ENCODE results near the gene BORCS8. TPM values are rescaled to one million over a fixed set of nuclear protein-coding genes. Genes with fewer than 3 reads are reported as not detected.

Gene BORCS8
- total and polyA plus RNA-seq, 2 of the 13 experiments (the other 11 are each of a cell fraction or from before 2014, with no cell fraction given): 9.6 to 13.3 TPM

GRCh38 chr19:19145684-19146608, 46.0 kb downstream of the BORCS8 start (continued):
- TF ChIP-seq ZNF225 (CRISPR knock-in tag; IDR thresholded peaks at IDR 0.05) (0 out of 2 replicates have a peak, but pooled peaks have one; percentile 21), CENPBD1 (CRISPR knock-in tag; IDR thresholded peaks at IDR 0.05; ENCODE audit: borderline replicate concordance, low read depth) (no peak), ZNF564 (CRISPR knock-in tag; IDR thresholded peaks at IDR 0.05) (no peak), TRIM22 (IDR thresholded peaks at IDR 0.05) (no peak), ZNF552 (CRISPR knock-in tag; IDR thresholded peaks at IDR 0.05; ENCODE audit: borderline replicate concordance) (no peak), ARNT2 (CRISPR knock-in tag; IDR thresholded peaks at IDR 0.05; ENCODE audit: low read depth) (peak; percentile 31; the same call in 1 of the 2 replicates), MED8 (CRISPR knock-in tag; IDR thresholded peaks at IDR 0.05; ENCODE audit: insufficient replicate concordance) (no peak), GABPB1 (CRISPR knock-in tag; IDR thresholded peaks at IDR 0.05) (peak; percentile 76), ELF1 (CRISPR knock-in tag; IDR thresholded peaks at IDR 0.05) (peak; percentile 89), ZNF687 (CRISPR knock-in tag; IDR thresholded peaks at IDR 0.05) (peak; percentile 46), SMC3 (IDR thresholded peaks at IDR 0.05; ENCODE audit: low read length) (peak; percentile 55; the same call in 1 of the 2 replicates), ZNF510 (CRISPR knock-in tag; IDR thresholded peaks at IDR 0.05; ENCODE audit: low read depth) (no peak), ZNF691 (CRISPR knock-in tag; IDR thresholded peaks at IDR 0.05; ENCODE audit: borderline replicate concordance, low read depth) (0 out of 2 replicates have a peak, but pooled peaks have one; percentile 14), ZNF761 (CRISPR knock-in tag; conservative IDR thresholded peaks at IDR 0.05) (no peak), PHF8 (CRISPR knock-in tag; IDR thresholded peaks at IDR 0.05) (no peak), MLXIP (CRISPR knock-in tag; IDR thresholded peaks at IDR 0.05; ENCODE audit: borderline replicate concordance) (no peak), ZNF850 (CRISPR knock-in tag; conservative IDR thresholded peaks at IDR 0.05) (no peak), ZNF788 (CRISPR knock-in tag; IDR thresholded peaks at IDR 0.05; ENCODE audit: borderline replicate concordance) (peak; percentile 49; the same call in 1 of the 2 replicates)
